ENCODE results near the gene NOM1. TPM values are rescaled to one million over a fixed set of nuclear protein-coding genes. Genes with fewer than 3 reads are reported as not detected.
A peak's percentile ranks its signal among the peaks of the same experiment; 100 is the strongest.

NOM1 gene
- total and polyA plus RNA-seq, 2 donors (not counting 1 experiment from before 2014, with no cell fraction given): 14.2 to 38.3 TPM

- no peak overlapping the region for H3K4me2 ChIP-seq (replicated peaks; ENCODE audit: low read depth, low read length, poor library complexity, severe bottlenecking)
- Mint-ChIP-seq H3K4me3 (no peak overlapping the region), H3K4me1 (peaks cover 5% of the 10 kb centered on the region), H3K27ac (no peak overlapping the region), H3K27me3 (peaks cover 56% of the 10 kb centered on the region), H3K9me3 (ENCODE audit: insufficient read depth) (no peaks in the 10 kb centered on the region)
- WGBS (ENCODE audit: insufficient coverage): 91% methylated on average over 8 of the region's 8 CpGs
- no peaks in the 10 kb centered on the region for H3K79me2 ChIP-seq (ENCODE audit: control insufficient read depth, insufficient read depth, low read length)
- H3K27ac ChIP-seq (ENCODE audit: low read length in 2 of 2): no peak overlapping the region
- peaks cover 0 to 26% (median 24%) of the 10 kb centered on the region in 4 experiments for H3K27me3 ChIP-seq (replicated peaks in 1 of 4; ENCODE audit: control extremely low read depth in 1 of 4, control insufficient read depth in 3 of 4, insufficient read depth in 4 of 4, low read length in 3 of 4)
- no peak overlapping the region for H3K9ac ChIP-seq (ENCODE audit: low read length)
- no peaks in the 10 kb centered on the region for H4K20me1 ChIP-seq (ENCODE audit: control insufficient read depth, insufficient read depth, low read length, poor library complexity, severe bottlenecking)
- no peak overlapping the region for H3K4me3 ChIP-seq (ENCODE audit: control extremely low read depth in 1 of 5, extremely low read depth in 1 of 5, insufficient read depth in 1 of 5, low read depth in 2 of 5, low read length in 4 of 5)
- intact Hi-C loops (cut with micrococcal nuclease): no loop called here
- peaks cover 5 to 6% of the 10 kb centered on the region in 2 donors for H3K4me1 ChIP-seq (ENCODE audit: control insufficient read depth in 2 of 2, insufficient read depth in 2 of 2, low read length in 2 of 2)
- CTCF ChIA-PET: no interaction called here
- no peak for ATAC-seq (ENCODE audit: low read depth)
- POLR2A ChIA-PET: no interaction called here
- no peak overlapping the region for H2AFZ ChIP-seq (ENCODE audit: insufficient read depth, low read depth, low read length, poor library complexity, severe bottlenecking)
- no peak for DNase-seq
- no peaks in the 10 kb centered on the region for H3K36me3 ChIP-seq (replicated peaks in 1 of 2; ENCODE audit: control extremely low read depth in 1 of 2, control insufficient read depth in 1 of 2, extremely low read depth in 1 of 2, insufficient read depth in 2 of 2, low read length in 1 of 2)
- peaks cover 0 to 3% (median 0%) of the 10 kb centered on the region in 3 donors for H3K9me3 ChIP-seq (ENCODE audit: control extremely low read depth in 1 of 3, control insufficient read depth in 2 of 3, insufficient read depth in 1 of 3, low read length in 2 of 3)
- TF ChIP-seq CTCF (IDR thresholded peaks at IDR 0.05) (no peak), EZH2 (IDR thresholded peaks at IDR 0.05; ENCODE audit: borderline replicate concordance, insufficient read depth, low read depth, low read length, poor library complexity, severe bottlenecking) (no peak)
Observed at GRCh38 chr7:156994417-156994816, 44.9 kb downstream of the NOM1 start.

GRCh38 chr7:156998988-156999957 is 49.8 kb downstream of the NOM1 start:
- peak overlapping the region; percentile 74 for H3K4me3 Mint-ChIP-seq
- Histone ChIP-seq H3K9me3 (ENCODE audit: control extremely low read depth in 1 of 3, control insufficient read depth in 2 of 3, insufficient read depth in 1 of 3, low read length in 2 of 3) (peaks cover 0 to 27% (median 2%) of the 10 kb centered on the region in 3 donors), H2AFZ (ENCODE audit: insufficient read depth, low read depth, low read length, poor library complexity, severe bottlenecking) (peak overlapping the region; percentile 42), H3K27ac (ENCODE audit: low read length in 2 of 2) (no peak overlapping the region), H3K4me3 (ENCODE audit: control extremely low read depth in 1 of 5, extremely low read depth in 1 of 5, insufficient read depth in 1 of 5, low read depth in 2 of 5, low read length in 4 of 5) (peak overlapping the region in 4 of 5 experiments; percentile 14 to 55 (median 52)), H3K4me2 (replicated peaks; ENCODE audit: low read depth, low read length, poor library complexity, severe bottlenecking) (peak overlapping the region; percentile 94), H3K79me2 (ENCODE audit: control insufficient read depth, insufficient read depth, low read length) (no peaks in the 10 kb centered on the region), H3K9ac (ENCODE audit: low read length) (peak overlapping the region; percentile 64), H3K27me3 (replicated peaks in 1 of 4; ENCODE audit: control extremely low read depth in 1 of 4, control insufficient read depth in 3 of 4, insufficient read depth in 4 of 4, low read length in 3 of 4) (peaks cover 0 to 66% (median 58%) of the 10 kb centered on the region in 4 experiments), H3K36me3 (replicated peaks in 1 of 2; ENCODE audit: control extremely low read depth in 1 of 2, control insufficient read depth in 1 of 2, extremely low read depth in 1 of 2, insufficient read depth in 2 of 2, low read length in 1 of 2) (no peaks in the 10 kb centered on the region), H3K4me1 (ENCODE audit: control insufficient read depth in 2 of 2, insufficient read depth in 2 of 2, low read length in 2 of 2) (peaks cover 21 to 36% of the 10 kb centered on the region in 2 donors), H4K20me1 (ENCODE audit: control insufficient read depth, insufficient read depth, low read length, poor library complexity, severe bottlenecking) (no peaks in the 10 kb centered on the region)
- ATAC-seq (ENCODE audit: low read depth): no peak
- intact Hi-C loops (cut with micrococcal nuclease): no loop called here
- TF ChIP-seq CTCF (IDR thresholded peaks at IDR 0.05) (no peak), EZH2 (IDR thresholded peaks at IDR 0.05; ENCODE audit: borderline replicate concordance, insufficient read depth, low read depth, low read length, poor library complexity, severe bottlenecking) (peak; percentile 41)
- ChIA-PET CTCF (no interaction called here), POLR2A (no interaction called here)
- DNase-seq: peak; percentile 26
- peaks cover 20% of the 10 kb centered on the region for H3K4me1 Mint-ChIP-seq
- H3K9me3 Mint-ChIP-seq (ENCODE audit: insufficient read depth): no peaks in the 10 kb centered on the region
- H3K27ac Mint-ChIP-seq: no peak overlapping the region
- peaks cover 58% of the 10 kb centered on the region for H3K27me3 Mint-ChIP-seq
- 8% methylated on average over 55 of the region's 57 CpGs for WGBS (ENCODE audit: insufficient coverage)

Measured in B cell (primary cell).